Mucosa of descending colon (tissue), 3 donors: ENCODE data around the gene PTPRD. TPM values are rescaled to one million over a fixed set of nuclear protein-coding genes. Genes with fewer than 3 reads are reported as not detected.

Experiments
- ATAC-seq: fragments of 200-7000 bp; cut with Tn5 transposase; one replicate; pipeline ENCODE4 v1.9.1; 2020; ENCODE audit warnings: mild to moderate bottlenecking, moderate library complexity
- DNase-seq, 3 donors: peaks; one replicate each; pipeline ENCODE4 v3.0.0-alpha.2; 2020
- H3K36me3 ChIP-seq: fragments of 200-600 bp; one replicate; pipeline ENCODE4 v1.8.0; 2021; ENCODE audit warnings: low read depth, mild to moderate bottlenecking
- H3K4me1 ChIP-seq: fragments of 200-600 bp; one replicate; pipeline ENCODE4 v1.8.0; 2021; ENCODE audit warnings: low read depth, mild to moderate bottlenecking
- H3K4me3 ChIP-seq: fragments of 200-600 bp; one replicate; pipeline ENCODE4 v1.8.0; 2021; ENCODE audit warnings: mild to moderate bottlenecking
- H3K9me3 ChIP-seq: fragments of 200-600 bp; one replicate; pipeline ENCODE4 v1.8.0; 2021; ENCODE audit warnings: mild to moderate bottlenecking
- intact Hi-C, 2 donors: fragments of 100-400 bp; cut with DNase I in 1 of 2; cut with micrococcal nuclease in 1 of 2; formaldehyde crosslinking; loops; one replicate each; pipeline versions ENCODE4 v1.11.0 to v1.11.1; 2022; cut with DNase I, micrococcal nuclease
- total RNA-seq, 3 donors: library from RNA; stranded (reverse); fragmentation: NEBNext Ultra II Directional in 2 of 3; extraction: Animal tissue kit (Norgen Biotek cat#: 25700) in 2 of 3; gene quantifications; one replicate each; pipeline versions ENCODE4 v1.2.1 to v1.2.4, GENCODE V29; 2021 to 2023
- TF ChIP-seq, protein P1 (sequence below): fragments of 200-600 bp; IDR thresholded peaks from one replicate; pipeline ENCODE4 v1.8.0; 2022; ENCODE audit warnings: antibody characterized with exemption, mild to moderate bottlenecking
- donor health status: DM: no; HTN: no; CAD: no; lungs with moderate emphysema.
- donor health status: DM: no; HTN: no; CAD: no.
- donor health status: DM: no; HTN: yes; CAD: no.

Gene PTPRD
- total RNA-seq, 3 donors from 2014 or later, result 52.7 to 128 (median 113) TPM

DNA sequence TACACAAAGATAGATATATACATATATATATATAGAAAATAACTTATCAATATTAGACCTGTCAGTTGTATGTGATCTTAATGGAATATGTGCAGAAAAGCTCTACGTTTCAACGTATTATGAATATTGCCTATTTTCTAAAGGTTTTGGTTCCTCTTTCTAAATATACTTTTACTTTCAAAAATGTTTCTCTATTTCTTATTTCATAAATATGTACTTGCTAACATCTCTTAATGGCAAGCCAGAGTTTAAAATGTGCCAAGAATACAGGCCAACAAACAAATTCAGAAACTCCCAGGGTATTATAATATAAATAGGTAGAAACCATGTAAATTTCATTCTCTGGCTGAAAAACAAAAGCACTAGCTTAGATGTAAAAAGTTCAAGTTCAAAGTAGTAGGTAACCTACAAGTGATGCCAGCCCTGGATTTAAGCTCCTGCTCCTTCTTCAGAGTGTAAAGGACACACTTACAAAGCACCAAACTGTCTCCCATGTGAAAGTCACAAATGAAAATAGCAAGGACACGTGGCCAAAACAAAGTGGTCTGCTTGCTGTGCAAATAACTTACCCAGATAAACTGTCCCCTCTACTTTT lies 2128.1 kb downstream of the PTPRD start:
- H3K9me3 ChIP-seq, result no peaks in the 10 kb centered on the region
- no peak for ATAC-seq
- intact Hi-C loops, result no loop called here

DNA sequence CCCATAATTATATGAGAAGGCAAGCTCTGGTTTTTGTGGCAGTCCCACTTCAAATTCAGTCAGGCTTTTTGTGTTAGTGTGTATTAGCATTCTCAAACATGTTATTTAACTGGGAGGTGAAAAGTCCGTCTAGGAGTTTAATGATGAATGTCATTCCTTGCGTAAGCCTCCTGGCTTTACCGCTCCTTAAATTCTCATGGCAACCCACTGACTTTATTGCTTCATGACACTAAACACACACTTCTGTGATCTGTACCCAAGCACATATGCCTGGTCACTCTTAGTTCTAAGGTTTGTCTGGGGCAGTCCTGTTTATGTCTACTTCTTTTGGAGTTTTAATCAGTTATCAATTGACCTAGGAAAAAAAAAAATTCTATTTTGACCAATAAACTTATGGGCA lies 2135.4 kb downstream of the PTPRD start:
- no peaks in the 10 kb centered on the region for H3K4me1 ChIP-seq
- intact Hi-C loops, result loop anchor here in 1 of 2 donors (10.0 kb wide), 1 partner anchor 63 kb away; no protein-coding TSS in a partner anchor
- TF ChIP-seq, protein P1, sequence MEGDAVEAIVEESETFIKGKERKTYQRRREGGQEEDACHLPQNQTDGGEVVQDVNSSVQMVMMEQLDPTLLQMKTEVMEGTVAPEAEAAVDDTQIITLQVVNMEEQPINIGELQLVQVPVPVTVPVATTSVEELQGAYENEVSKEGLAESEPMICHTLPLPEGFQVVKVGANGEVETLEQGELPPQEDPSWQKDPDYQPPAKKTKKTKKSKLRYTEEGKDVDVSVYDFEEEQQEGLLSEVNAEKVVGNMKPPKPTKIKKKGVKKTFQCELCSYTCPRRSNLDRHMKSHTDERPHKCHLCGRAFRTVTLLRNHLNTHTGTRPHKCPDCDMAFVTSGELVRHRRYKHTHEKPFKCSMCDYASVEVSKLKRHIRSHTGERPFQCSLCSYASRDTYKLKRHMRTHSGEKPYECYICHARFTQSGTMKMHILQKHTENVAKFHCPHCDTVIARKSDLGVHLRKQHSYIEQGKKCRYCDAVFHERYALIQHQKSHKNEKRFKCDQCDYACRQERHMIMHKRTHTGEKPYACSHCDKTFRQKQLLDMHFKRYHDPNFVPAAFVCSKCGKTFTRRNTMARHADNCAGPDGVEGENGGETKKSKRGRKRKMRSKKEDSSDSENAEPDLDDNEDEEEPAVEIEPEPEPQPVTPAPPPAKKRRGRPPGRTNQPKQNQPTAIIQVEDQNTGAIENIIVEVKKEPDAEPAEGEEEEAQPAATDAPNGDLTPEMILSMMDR, result no peak
- no peak for ATAC-seq
- no peaks in the 10 kb centered on the region for H3K9me3 ChIP-seq
- H3K36me3 ChIP-seq, result no peaks in the 10 kb centered on the region
- H3K4me3 ChIP-seq, result no peak overlapping the region
- no peak for DNase-seq

More for the DNA sequence above, 2128.1 kb downstream of the PTPRD start:
- DNase-seq, result no peak
- no peaks in the 10 kb centered on the region for H3K4me1 ChIP-seq
- no peak overlapping the region for H3K4me3 ChIP-seq
- TF ChIP-seq, protein P1, result no peak
- no peaks in the 10 kb centered on the region for H3K36me3 ChIP-seq

DNA sequence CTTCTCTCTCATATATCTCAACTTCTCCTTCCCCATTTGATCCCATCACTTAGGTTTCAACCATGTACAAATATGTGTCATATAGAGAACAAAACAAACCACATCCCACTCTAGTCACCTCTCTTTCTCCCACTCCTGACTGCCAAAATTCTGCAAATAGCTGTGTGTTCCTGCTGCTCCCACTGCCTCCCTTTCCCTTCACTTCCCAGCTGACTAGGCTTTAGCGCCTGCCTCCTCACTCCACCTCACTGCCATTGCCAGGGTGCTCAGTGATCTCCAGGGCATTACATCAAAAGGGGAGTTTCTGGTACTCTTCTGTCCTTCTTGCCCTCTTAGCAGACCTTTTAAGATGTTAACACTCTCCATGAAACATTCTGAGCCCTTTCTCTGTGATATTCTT lies 2137.9 kb downstream of the PTPRD start:
- H3K36me3 ChIP-seq, result no peaks in the 10 kb centered on the region
- no peak for ATAC-seq
- TF ChIP-seq, protein P1, result no peak
- no peaks in the 10 kb centered on the region for H3K9me3 ChIP-seq
- intact Hi-C loops, result loop anchor here in 1 of 2 donors (10.0 kb wide), 1 partner anchor 60 kb away; no protein-coding TSS in a partner anchor
- no peak for DNase-seq
- no peak overlapping the region for H3K4me3 ChIP-seq
- H3K4me1 ChIP-seq, result no peaks in the 10 kb centered on the region

DNA sequence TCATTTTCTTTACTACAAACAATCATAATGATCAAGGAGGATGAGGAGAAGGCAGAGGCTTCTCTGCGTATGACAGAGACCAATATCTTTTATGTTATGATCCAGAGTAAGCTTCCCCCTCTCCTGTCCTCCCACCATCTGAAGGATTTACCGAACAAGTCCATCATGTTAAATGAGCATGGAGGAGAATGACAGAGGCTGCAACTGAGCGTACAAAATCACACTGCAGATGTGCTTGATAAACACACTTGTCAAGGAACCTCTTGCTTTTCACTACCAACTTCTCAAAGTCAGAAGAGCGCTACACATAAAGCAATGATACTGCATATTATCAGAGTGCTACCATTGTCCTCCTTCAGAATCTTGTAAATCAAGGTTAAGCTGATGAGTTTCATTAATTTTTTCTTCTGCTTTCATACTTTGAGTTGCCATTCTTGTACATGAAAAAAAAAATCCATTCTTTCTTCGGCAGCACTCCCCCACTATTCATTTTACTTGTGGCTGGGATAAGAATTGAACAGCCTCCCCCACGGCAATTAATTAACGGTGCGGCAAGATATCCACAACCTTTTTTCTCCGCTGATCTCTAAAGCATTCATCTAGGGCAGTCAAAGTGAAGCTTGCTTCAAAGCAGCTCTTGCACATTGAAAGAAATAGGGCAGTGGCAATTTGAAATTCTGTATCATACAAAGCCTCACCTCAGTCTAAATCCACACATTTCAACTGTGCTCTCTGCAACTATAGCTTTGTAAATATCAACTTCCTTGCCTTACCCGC lies 2139.4 kb downstream of the PTPRD start:
- TF ChIP-seq, protein P1, result no peak
- no peak for ATAC-seq

DNA sequence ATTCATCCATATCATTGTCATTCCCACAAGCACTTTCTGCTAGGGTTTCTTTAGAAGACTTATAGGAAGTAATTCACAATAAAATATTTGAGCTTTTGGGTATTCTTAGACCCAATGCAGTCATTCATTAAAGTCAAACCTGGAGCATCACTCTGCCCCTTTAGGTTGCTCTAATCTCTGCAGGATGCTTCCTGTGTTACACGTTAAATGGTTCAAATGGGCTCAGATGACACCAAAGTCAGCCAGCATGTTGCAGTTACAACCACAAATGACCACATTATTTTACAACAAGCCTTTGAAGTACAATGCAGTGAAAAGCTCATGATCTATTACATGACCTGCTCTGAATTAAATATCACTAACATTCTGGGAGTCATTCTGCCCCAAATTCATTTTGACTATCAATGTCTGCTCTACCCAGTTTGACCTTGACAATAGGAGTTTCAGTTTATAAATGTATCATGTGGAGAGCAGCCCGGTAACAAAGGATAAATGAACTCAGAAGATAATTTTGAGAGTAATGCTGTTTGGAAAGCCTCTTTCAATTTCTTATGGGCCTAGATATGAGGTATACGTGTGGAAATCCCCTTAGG lies 2144.7 kb downstream of the PTPRD start:
- H3K36me3 ChIP-seq, result no peaks in the 10 kb centered on the region
- TF ChIP-seq, protein P1, result no peak
- no peaks in the 10 kb centered on the region for H3K9me3 ChIP-seq
- no peak for DNase-seq
- intact Hi-C loops, result no loop called here
- no peak overlapping the region for H3K4me3 ChIP-seq
- no peaks in the 10 kb centered on the region for H3K4me1 ChIP-seq
- ATAC-seq, result no peak

More for the DNA sequence above, 2139.4 kb downstream of the PTPRD start:
- no peak for DNase-seq
- Histone ChIP-seq H3K36me3 (no peaks in the 10 kb centered on the region), H3K9me3 (no peaks in the 10 kb centered on the region), H3K4me1 (no peaks in the 10 kb centered on the region), H3K4me3 (no peak overlapping the region)
- intact Hi-C loops, result loop anchor here in 1 of 2 donors (10.0 kb wide), 1 partner anchor 59 kb away; no protein-coding TSS in a partner anchor
